Mammary epithelial cell (primary cell): ENCODE data around the gene COL13A1.

ENCODE experiments used
- EZH2 ChIP-seq: IDR thresholded peaks from 2 replicates; pipeline ENCODE4 v1.6.1; 2012; ENCODE audit warnings: low read length, inconsistent platforms, borderline replicate concordance
- TF ChIP-seq, protein P1 (sequence below), 2 donors: IDR thresholded peaks in 1 of 2; conservative IDR thresholded peaks in 1 of 2; 2 replicates each; pipeline ENCODE4 v1.5.1; 2011 to 2012; ENCODE audit warnings: inconsistent platforms in 2 of 2, low read length in 2 of 2, mild to moderate bottlenecking in 2 of 2, control low read depth in 1 of 2, low read depth in 1 of 2; ENCODE audit not compliant: insufficient read depth in 1 of 2; ENCODE audit errors: extremely low read depth in 1 of 2

DNA sequence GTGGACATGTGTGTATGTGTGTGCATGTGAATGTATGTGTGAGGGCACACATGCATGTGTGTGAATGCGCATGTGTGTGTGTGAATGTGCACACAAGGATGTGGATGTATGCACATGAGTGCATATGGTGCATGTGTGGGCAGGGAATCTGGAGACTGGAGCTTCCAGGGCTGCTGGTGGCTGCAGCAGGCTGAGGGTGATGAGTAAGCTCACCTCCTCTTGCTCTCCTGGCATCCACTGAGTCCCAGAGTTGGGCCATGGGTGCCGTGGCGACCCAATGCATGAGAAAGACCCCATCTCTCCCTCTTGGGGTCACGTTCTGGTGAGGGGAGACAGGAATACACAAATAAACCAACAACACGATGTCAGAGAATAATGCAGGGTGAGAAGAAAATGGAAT is 33.3 kb upstream of the COL13A1 start:
- TF ChIP-seq, protein P1, sequence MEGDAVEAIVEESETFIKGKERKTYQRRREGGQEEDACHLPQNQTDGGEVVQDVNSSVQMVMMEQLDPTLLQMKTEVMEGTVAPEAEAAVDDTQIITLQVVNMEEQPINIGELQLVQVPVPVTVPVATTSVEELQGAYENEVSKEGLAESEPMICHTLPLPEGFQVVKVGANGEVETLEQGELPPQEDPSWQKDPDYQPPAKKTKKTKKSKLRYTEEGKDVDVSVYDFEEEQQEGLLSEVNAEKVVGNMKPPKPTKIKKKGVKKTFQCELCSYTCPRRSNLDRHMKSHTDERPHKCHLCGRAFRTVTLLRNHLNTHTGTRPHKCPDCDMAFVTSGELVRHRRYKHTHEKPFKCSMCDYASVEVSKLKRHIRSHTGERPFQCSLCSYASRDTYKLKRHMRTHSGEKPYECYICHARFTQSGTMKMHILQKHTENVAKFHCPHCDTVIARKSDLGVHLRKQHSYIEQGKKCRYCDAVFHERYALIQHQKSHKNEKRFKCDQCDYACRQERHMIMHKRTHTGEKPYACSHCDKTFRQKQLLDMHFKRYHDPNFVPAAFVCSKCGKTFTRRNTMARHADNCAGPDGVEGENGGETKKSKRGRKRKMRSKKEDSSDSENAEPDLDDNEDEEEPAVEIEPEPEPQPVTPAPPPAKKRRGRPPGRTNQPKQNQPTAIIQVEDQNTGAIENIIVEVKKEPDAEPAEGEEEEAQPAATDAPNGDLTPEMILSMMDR (conservative IDR thresholded peaks at IDR 0.05 in 1 of 2, IDR thresholded peaks at IDR 0.05 in 1 of 2; ENCODE audit: extremely low read depth in 1 of 2, insufficient read depth in 1 of 2, low read depth in 1 of 2, low read length in 2 of 2), result no peak
- TF ChIP-seq EZH2, result no peak
